Frontal cortex (tissue), 1 donor: Measurements from ENCODE around the gene PNRC1. TPM values are rescaled to one million over a fixed set of nuclear protein-coding genes. Genes with fewer than 3 reads are reported as not detected.
A peak's percentile ranks its signal among the peaks of the same experiment; 100 is the strongest.

Experiments
- small RNA-seq: library from RNA; depleted of rRNA; stranded (forward); fragments of <200 nt; gene quantifications from one replicate; pipeline ENCODE3, GENCODE V24; 2014
- total RNA-seq: library from RNA; depleted of rRNA; stranded (reverse); fragments of >200 nt; gene quantifications from one replicate; pipeline ENCODE4 v1.2.3, GENCODE V29; 2014

Gene PNRC1
- total RNA-seq, 1 donor from 2014 or later, result 72.6 TPM

Small RNA genes within 50 kb of the gene (small RNA-seq; reads per million reads assigned to genes)
- not detected for gene RN7SL336P
- 0.28 reads per million, percentile 10 among the genes with 10 or more reads in this experiment for gene RNU2-61P

Other genes starting within 250 kb of the PNRC1 start
- gene RNGTT, start 117.1 kb upstream of the PNRC1 start, total RNA-seq, result 81.1 TPM
- 36.7 TPM for gene SRSF12, start 37.3 kb downstream of the PNRC1 start, total RNA-seq
- gene PM20D2, start 65.3 kb downstream of the PNRC1 start, total RNA-seq, result 19.6 TPM
- not detected for gene GABRR1, start 136.6 kb downstream of the PNRC1 start, total RNA-seq
- under 0.01 TPM for gene GABRR2, start 234.5 kb downstream of the PNRC1 start, total RNA-seq